Chondrocyte (in vitro differentiated cells): Measurements from ENCODE around the gene PRKAR1A. TPM values are rescaled to one million over a fixed set of nuclear protein-coding genes. Genes with fewer than 3 reads are reported as not detected.

ENCODE experiments used
- DNase-seq: peaks from one replicate; pipeline ENCODE4 v3.0.0; 2021; ENCODE audit warnings: mixed read lengths, low spot score
- H3K27ac Mint-ChIP-seq: one replicate; pipeline ENCODE4 v1.8.0; 2021; ENCODE audit warnings: mild to moderate bottlenecking, moderate library complexity, mixed read lengths; ENCODE audit not compliant: unreplicated experiment
- H3K27me3 Mint-ChIP-seq: 2 replicates; pipeline ENCODE4 v1.8.0; 2021; ENCODE audit warnings: low read depth, mixed read lengths
- H3K36me3 Mint-ChIP-seq: 2 replicates; pipeline ENCODE4 v1.8.0; 2021; ENCODE audit warnings: low read depth, mixed read lengths
- H3K4me1 Mint-ChIP-seq: 2 replicates; pipeline ENCODE4 v1.8.0; 2021; ENCODE audit warnings: low read depth, mild to moderate bottlenecking, mixed read lengths
- H3K4me3 Mint-ChIP-seq: one replicate; pipeline ENCODE4 v1.8.0; 2021; ENCODE audit warnings: mild to moderate bottlenecking, moderate library complexity, mixed read lengths; ENCODE audit not compliant: unreplicated experiment
- H3K9me3 Mint-ChIP-seq: 2 replicates; pipeline ENCODE4 v1.8.0; 2021; ENCODE audit warnings: low read depth, mixed read lengths
- total RNA-seq: library from RNA; stranded (reverse); gene quantifications from 3 replicates; pipeline ENCODE4 v1.2.1, GENCODE V29; 2021
- TF ChIP-seq, protein P1 (sequence below): fragments of 200-600 bp; sonication (generic); IDR thresholded peaks from 2 replicates; pipeline ENCODE4 v1.5.0; 2021; ENCODE audit warnings: antibody characterized with exemption, mild to moderate bottlenecking, moderate library complexity

PRKAR1A gene
- total RNA-seq, 1 donor from 2014 or later: 269 TPM

DNA sequence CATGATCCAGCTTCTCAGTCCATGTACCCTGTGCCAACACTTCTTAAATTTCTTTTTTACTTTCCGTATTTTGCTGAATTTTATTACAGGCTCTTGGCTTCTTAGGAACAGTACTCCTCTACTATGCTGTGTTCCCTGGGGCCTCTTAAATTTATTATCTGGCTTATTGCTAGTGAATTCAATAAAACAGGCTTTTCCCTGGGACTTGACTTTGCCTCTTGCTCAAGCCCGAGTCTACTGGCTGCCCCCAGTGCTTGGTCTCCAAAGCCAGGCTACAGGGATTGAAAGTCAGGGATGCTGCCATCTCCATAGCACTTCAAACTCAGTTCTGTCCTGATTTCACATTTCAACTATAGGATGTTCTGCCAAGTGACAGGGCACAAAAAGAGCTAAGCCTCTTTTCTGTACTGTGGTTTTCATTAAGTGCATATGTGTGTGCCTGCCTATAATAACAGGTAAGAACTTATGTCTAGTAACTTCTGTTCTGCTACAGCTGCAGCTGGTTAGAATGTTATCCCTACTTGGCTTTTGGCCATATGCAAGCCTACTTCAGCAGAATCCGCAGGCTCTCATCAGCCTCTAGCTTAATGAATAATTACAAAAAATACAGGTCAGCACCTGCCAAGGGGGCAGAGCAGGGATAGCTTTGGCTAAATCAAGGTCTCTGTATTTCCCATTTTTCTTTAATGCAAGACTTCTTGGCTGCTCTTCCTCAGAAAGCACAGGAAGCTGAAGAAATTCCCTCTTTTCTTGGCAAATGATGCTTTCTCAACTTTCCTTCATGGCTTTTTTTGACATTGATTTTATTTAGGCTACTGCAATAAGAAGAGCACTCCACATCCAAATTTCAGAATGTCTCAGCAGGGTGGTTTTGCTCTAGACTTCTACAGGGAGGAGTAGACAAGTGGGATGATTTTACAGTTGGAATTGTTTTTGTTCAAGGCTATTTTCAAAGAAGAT lies 80.7 kb downstream of the PRKAR1A start:
- Mint-ChIP-seq H3K4me3 (no peak overlapping the region), H3K27me3 (peaks cover 24% of the 10 kb centered on the region), H3K36me3 (no peaks in the 10 kb centered on the region), H3K9me3 (peaks cover 9% of the 10 kb centered on the region), H3K4me1 (no peaks in the 10 kb centered on the region), H3K27ac (no peak overlapping the region)
- TF ChIP-seq, protein P1, sequence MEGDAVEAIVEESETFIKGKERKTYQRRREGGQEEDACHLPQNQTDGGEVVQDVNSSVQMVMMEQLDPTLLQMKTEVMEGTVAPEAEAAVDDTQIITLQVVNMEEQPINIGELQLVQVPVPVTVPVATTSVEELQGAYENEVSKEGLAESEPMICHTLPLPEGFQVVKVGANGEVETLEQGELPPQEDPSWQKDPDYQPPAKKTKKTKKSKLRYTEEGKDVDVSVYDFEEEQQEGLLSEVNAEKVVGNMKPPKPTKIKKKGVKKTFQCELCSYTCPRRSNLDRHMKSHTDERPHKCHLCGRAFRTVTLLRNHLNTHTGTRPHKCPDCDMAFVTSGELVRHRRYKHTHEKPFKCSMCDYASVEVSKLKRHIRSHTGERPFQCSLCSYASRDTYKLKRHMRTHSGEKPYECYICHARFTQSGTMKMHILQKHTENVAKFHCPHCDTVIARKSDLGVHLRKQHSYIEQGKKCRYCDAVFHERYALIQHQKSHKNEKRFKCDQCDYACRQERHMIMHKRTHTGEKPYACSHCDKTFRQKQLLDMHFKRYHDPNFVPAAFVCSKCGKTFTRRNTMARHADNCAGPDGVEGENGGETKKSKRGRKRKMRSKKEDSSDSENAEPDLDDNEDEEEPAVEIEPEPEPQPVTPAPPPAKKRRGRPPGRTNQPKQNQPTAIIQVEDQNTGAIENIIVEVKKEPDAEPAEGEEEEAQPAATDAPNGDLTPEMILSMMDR: no peak
- no peak for DNase-seq

GRCh38 chr17:68594552-68594951 lies 82.3 kb downstream of the PRKAR1A start:
- no peak for DNase-seq
- Mint-ChIP-seq H3K9me3 (no peaks in the 10 kb centered on the region), H3K4me3 (no peak overlapping the region), H3K4me1 (peaks cover 1% of the 10 kb centered on the region), H3K36me3 (no peaks in the 10 kb centered on the region), H3K27ac (no peak overlapping the region), H3K27me3 (peaks cover 32% of the 10 kb centered on the region)
- TF ChIP-seq, protein P1: no peak

- DNase-seq: no peak
- H3K36me3 Mint-ChIP-seq: no peaks in the 10 kb centered on the region
- no peak overlapping the region for H3K4me3 Mint-ChIP-seq
- H3K27ac Mint-ChIP-seq: no peak overlapping the region
- TF ChIP-seq, protein P1: no peak
- no peaks in the 10 kb centered on the region for H3K9me3 Mint-ChIP-seq
- H3K27me3 Mint-ChIP-seq: peaks cover 35% of the 10 kb centered on the region
- H3K4me1 Mint-ChIP-seq: peaks cover 4% of the 10 kb centered on the region
These were observed 83.3 kb downstream of the PRKAR1A start for GRCh38 chr17:68595496-68595895.

DNA sequence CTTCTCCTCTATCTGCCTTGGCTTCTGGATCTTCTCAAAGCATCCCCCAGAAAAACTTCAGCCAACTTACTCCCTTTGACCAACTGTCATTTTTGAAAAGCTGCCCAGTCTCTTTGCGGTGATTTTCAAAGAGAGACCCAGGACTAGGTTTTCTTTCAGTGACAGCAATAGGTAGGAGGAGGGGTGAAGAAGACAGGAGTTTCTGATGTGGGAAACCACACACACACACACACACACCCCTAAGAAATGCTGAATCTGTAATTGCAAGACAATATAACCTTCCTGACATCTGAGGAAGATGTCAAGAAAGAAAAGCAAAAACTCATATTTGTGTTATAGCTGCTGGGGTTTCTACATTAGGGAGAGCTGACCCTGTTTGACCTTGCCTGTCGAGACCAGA lies 83.8 kb downstream of the PRKAR1A start:
- TF ChIP-seq, protein P1: no peak
- Mint-ChIP-seq H3K9me3 (no peaks in the 10 kb centered on the region), H3K27ac (no peak overlapping the region), H3K36me3 (no peaks in the 10 kb centered on the region), H3K4me1 (peaks cover 4% of the 10 kb centered on the region), H3K4me3 (no peak overlapping the region), H3K27me3 (peaks cover 35% of the 10 kb centered on the region)
- DNase-seq: no peak

DNA sequence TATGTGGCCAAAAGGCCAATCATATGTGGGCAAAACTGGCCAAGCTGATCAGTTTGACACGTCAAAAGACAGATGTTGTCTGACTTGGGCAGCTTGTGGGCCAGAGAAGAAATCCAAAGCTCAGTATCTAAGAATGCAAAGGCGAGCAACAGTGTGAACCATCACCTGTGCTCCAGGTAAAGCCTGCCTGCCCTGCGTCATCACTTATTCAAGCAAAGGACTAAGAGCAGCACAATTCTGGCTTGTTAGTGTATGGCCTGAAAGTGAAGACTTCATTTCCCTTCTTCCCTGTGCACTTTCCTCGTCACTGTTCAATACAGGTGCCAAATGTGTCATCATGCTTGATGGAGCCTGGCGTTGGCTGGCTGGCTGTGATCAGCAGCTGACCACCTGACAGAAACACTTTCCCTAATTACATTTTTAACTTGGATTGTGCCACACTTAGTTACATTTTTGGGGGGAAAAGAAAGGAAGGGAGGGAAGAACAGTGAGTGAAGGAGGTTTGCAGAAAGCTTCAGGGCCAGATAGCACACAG lies 84.2 kb downstream of the PRKAR1A start:
- H3K9me3 Mint-ChIP-seq: no peaks in the 10 kb centered on the region

More for the DNA sequence above, 84.2 kb downstream of the PRKAR1A start:
- Mint-ChIP-seq H3K4me3 (no peak overlapping the region), H3K27ac (no peak overlapping the region), H3K36me3 (no peaks in the 10 kb centered on the region), H3K27me3 (peaks cover 36% of the 10 kb centered on the region), H3K4me1 (peaks cover 4% of the 10 kb centered on the region)
- TF ChIP-seq, protein P1: no peak
- DNase-seq: no peak
